PC-9 (cell line): Measurements from ENCODE around the gene VCL.
A peak's percentile ranks its signal among the peaks of the same experiment; 100 is the strongest.

Experiments
- CTCF ChIP-seq: fragments of 200-600 bp; sonication (generic); conservative IDR thresholded peaks from 2 replicates; pipeline ENCODE4 v1.6.1; 2017; ENCODE audit warnings: mixed run types, antibody characterized with exemption, mild to moderate bottlenecking, moderate library complexity
- EZH2 ChIP-seq: fragments of 200-600 bp; sonication (generic); IDR thresholded peaks from 2 replicates; pipeline ENCODE4 v1.8.0; 2017; ENCODE audit warnings: antibody characterized with exemption, low read depth

- TF ChIP-seq CTCF: peak; percentile 74
- no peak for TF ChIP-seq EZH2
These were observed 105.8 kb downstream of the VCL start for GRCh38 chr10:74103560-74104258.
